Neural cell (in vitro differentiated cells): ENCODE data around the gene IQCK. TPM values are rescaled to one million over a fixed set of nuclear protein-coding genes. Genes with fewer than 3 reads are reported as not detected.

Source experiments
- H2AFZ ChIP-seq: fragments of 200-600, 300-800 bp; sonication (generic), shearing (Covaris generic); 2 replicates; pipeline ENCODE4 v1.6.0; 2014; ENCODE audit warnings: low read depth, mild to moderate bottlenecking, antibody characterized with exemption, low read length, moderate library complexity
- H3F3A ChIP-seq: fragments of 200-600 bp; shearing (Covaris generic); 2 replicates; pipeline ENCODE4 v1.6.1; 2016; ENCODE audit warnings: mild to moderate bottlenecking, moderate library complexity, mixed read lengths, antibody characterized with exemption, low read length; ENCODE audit not compliant: insufficient read depth, poor library complexity, severe bottlenecking
- H3K27ac ChIP-seq: fragments of 200-600, 300-800 bp; sonication (generic), shearing (Covaris generic); 2 replicates; pipeline ENCODE4 v1.5.1; 2014; ENCODE audit warnings: mild to moderate bottlenecking, low read length, moderate library complexity
- H3K27me3 ChIP-seq: fragments of 300-800, 200-600 bp; sonication (generic), shearing (Covaris generic); 2 replicates; pipeline ENCODE4 v1.6.0; 2014; ENCODE audit warnings: mild to moderate bottlenecking, low read depth, low read length, moderate library complexity; ENCODE audit not compliant: insufficient read depth
- H3K36me3 ChIP-seq: fragments of 300-800, 200-600 bp; sonication (generic), shearing (Covaris generic); 2 replicates; pipeline ENCODE4 v1.5.1; 2014; ENCODE audit warnings: mild to moderate bottlenecking, antibody characterized with exemption, low read length, moderate library complexity; ENCODE audit not compliant: insufficient read depth
- H3K4me2 ChIP-seq: fragments of 300-800, 200-600 bp; sonication (generic), shearing (Covaris generic); 2 replicates; pipeline ENCODE4 v1.6.0; 2014; ENCODE audit warnings: mild to moderate bottlenecking, low read length
- H3K4me3 ChIP-seq: fragments of 300-800, 200-600 bp; sonication (generic), shearing (Covaris generic); 2 replicates; pipeline ENCODE4 v1.5.1; 2014; ENCODE audit warnings: mild to moderate bottlenecking, low read length, moderate library complexity
- H3K79me2 ChIP-seq: fragments of 200-600 bp; shearing (Covaris generic); replicated peaks from 2 replicates; pipeline ENCODE4 v1.6.0; 2014; ENCODE audit warnings: mild to moderate bottlenecking, low read length, moderate library complexity; ENCODE audit not compliant: insufficient read depth
- H3K9ac ChIP-seq: fragments of 300-800, 200-600 bp; sonication (generic), shearing (Covaris generic); 2 replicates; pipeline ENCODE4 v1.6.1; 2016; ENCODE audit warnings: mild to moderate bottlenecking, low read length, mixed read lengths
- H3K9me2 ChIP-seq: fragments of 200-600 bp; shearing (Covaris generic); 2 replicates; pipeline ENCODE4 v1.6.1; 2016; ENCODE audit warnings: mild to moderate bottlenecking, low read length, mixed read lengths; ENCODE audit not compliant: insufficient read depth
- H3K9me3 ChIP-seq: fragments of 200-600, 300-800 bp; sonication (generic), shearing (Covaris generic); 2 replicates; pipeline ENCODE4 v1.6.1; 2016; ENCODE audit warnings: mild to moderate bottlenecking, mixed run types, low read length, moderate library complexity, mixed read lengths
- H4K20me1 ChIP-seq: fragments of 200-600 bp; shearing (Covaris generic); 2 replicates; pipeline ENCODE4 v1.6.1; 2016; ENCODE audit warnings: mild to moderate bottlenecking, mixed run types; ENCODE audit not compliant: insufficient read depth
- EP300 ChIP-seq: fragments of 450-650 bp; conservative IDR thresholded peaks from 2 replicates; pipeline ENCODE4 v1.6.1; 2014; ENCODE audit warnings: antibody characterized with exemption, mild to moderate bottlenecking, moderate library complexity; ENCODE audit not compliant: poor library complexity, severe bottlenecking
- EZH2 ChIP-seq: fragments of 200-600, 300-800 bp; shearing (Covaris generic), sonication (generic); IDR thresholded peaks from 2 replicates; pipeline ENCODE4 v1.6.1; 2014; ENCODE audit warnings: antibody characterized with exemption, low read length, borderline replicate concordance, mild to moderate bottlenecking; ENCODE audit not compliant: insufficient read depth, poor library complexity, severe bottlenecking
- MXI1 ChIP-seq: fragments of 450-650 bp; conservative IDR thresholded peaks from 2 replicates; pipeline ENCODE4 v1.6.1; 2014; ENCODE audit warnings: antibody characterized with exemption, mild to moderate bottlenecking; ENCODE audit not compliant: poor library complexity, severe bottlenecking
- POLR2AphosphoS5 ChIP-seq: IDR thresholded peaks from 2 replicates; pipeline ENCODE4 v1.6.1; 2012
- RAD21 ChIP-seq: fragments of 450-650 bp; conservative IDR thresholded peaks from 2 replicates; pipeline ENCODE4 v1.6.1; 2014; ENCODE audit warnings: antibody characterized with exemption, mild to moderate bottlenecking, moderate library complexity
- SMC3 ChIP-seq: fragments of 450-650 bp; conservative IDR thresholded peaks from 2 replicates; pipeline ENCODE4 v1.6.1; 2014; ENCODE audit warnings: antibody characterized with exemption, mild to moderate bottlenecking, moderate library complexity; ENCODE audit not compliant: poor library complexity
- TAF1 ChIP-seq: IDR thresholded peaks from 2 replicates; pipeline ENCODE4 v1.6.1; 2012; ENCODE audit warnings: low read depth
- polyA plus RNA-seq: library from polyadenylated mRNA; depleted of rRNA; stranded (reverse); fragments of >200 nt; gene quantifications from 2 replicates; pipeline ENCODE4 v1.2.3, GENCODE V29; 2014
- TF ChIP-seq, protein P1 (sequence below): IDR thresholded peaks from 2 replicates; pipeline ENCODE4 v1.6.1; 2012; ENCODE audit warnings: borderline replicate concordance
- TF ChIP-seq, protein P2 (sequence below): fragments of 450-650 bp; IDR thresholded peaks from 2 replicates; pipeline ENCODE4 v1.5.1; 2014; ENCODE audit warnings: antibody characterized with exemption, mild to moderate bottlenecking, moderate library complexity; ENCODE audit not compliant: poor library complexity, severe bottlenecking

The IQCK gene
- polyA plus RNA-seq, 1 donor from 2014 or later, result 10.2 TPM

- no peaks in the 10 kb centered on the region for H4K20me1 ChIP-seq
- no peak overlapping the region for H3K27ac ChIP-seq
- no peaks in the 10 kb centered on the region for H3K9me2 ChIP-seq
- no peaks in the 10 kb centered on the region for H3F3A ChIP-seq
- H3K27me3 ChIP-seq, result no peaks in the 10 kb centered on the region
- no peak overlapping the region for H3K4me3 ChIP-seq
- H3K79me2 ChIP-seq, result no peaks in the 10 kb centered on the region
- H3K9ac ChIP-seq, result no peak overlapping the region
- TF ChIP-seq SMC3 (no peak), TAF1 (no peak), EP300 (no peak), RAD21 (no peak), POLR2AphosphoS5 (no peak), MXI1 (no peak), EZH2 (no peak)
- TF ChIP-seq, protein P1, sequence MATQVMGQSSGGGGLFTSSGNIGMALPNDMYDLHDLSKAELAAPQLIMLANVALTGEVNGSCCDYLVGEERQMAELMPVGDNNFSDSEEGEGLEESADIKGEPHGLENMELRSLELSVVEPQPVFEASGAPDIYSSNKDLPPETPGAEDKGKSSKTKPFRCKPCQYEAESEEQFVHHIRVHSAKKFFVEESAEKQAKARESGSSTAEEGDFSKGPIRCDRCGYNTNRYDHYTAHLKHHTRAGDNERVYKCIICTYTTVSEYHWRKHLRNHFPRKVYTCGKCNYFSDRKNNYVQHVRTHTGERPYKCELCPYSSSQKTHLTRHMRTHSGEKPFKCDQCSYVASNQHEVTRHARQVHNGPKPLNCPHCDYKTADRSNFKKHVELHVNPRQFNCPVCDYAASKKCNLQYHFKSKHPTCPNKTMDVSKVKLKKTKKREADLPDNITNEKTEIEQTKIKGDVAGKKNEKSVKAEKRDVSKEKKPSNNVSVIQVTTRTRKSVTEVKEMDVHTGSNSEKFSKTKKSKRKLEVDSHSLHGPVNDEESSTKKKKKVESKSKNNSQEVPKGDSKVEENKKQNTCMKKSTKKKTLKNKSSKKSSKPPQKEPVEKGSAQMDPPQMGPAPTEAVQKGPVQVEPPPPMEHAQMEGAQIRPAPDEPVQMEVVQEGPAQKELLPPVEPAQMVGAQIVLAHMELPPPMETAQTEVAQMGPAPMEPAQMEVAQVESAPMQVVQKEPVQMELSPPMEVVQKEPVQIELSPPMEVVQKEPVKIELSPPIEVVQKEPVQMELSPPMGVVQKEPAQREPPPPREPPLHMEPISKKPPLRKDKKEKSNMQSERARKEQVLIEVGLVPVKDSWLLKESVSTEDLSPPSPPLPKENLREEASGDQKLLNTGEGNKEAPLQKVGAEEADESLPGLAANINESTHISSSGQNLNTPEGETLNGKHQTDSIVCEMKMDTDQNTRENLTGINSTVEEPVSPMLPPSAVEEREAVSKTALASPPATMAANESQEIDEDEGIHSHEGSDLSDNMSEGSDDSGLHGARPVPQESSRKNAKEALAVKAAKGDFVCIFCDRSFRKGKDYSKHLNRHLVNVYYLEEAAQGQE, result no peak
- TF ChIP-seq, protein P2, sequence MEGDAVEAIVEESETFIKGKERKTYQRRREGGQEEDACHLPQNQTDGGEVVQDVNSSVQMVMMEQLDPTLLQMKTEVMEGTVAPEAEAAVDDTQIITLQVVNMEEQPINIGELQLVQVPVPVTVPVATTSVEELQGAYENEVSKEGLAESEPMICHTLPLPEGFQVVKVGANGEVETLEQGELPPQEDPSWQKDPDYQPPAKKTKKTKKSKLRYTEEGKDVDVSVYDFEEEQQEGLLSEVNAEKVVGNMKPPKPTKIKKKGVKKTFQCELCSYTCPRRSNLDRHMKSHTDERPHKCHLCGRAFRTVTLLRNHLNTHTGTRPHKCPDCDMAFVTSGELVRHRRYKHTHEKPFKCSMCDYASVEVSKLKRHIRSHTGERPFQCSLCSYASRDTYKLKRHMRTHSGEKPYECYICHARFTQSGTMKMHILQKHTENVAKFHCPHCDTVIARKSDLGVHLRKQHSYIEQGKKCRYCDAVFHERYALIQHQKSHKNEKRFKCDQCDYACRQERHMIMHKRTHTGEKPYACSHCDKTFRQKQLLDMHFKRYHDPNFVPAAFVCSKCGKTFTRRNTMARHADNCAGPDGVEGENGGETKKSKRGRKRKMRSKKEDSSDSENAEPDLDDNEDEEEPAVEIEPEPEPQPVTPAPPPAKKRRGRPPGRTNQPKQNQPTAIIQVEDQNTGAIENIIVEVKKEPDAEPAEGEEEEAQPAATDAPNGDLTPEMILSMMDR, result no peak
- H3K4me2 ChIP-seq, result no peak overlapping the region
- no peaks in the 10 kb centered on the region for H3K36me3 ChIP-seq
- no peaks in the 10 kb centered on the region for H3K9me3 ChIP-seq
- no peak overlapping the region for H2AFZ ChIP-seq
These were observed 58.1 kb downstream of the IQCK start for GRCh38 chr16:19776147-19776546.

- no peak overlapping the region for H3K4me3 ChIP-seq
- H3K36me3 ChIP-seq, result no peaks in the 10 kb centered on the region
- H3K9me2 ChIP-seq, result no peaks in the 10 kb centered on the region
- H3K4me2 ChIP-seq, result no peak overlapping the region
- H3K79me2 ChIP-seq, result no peaks in the 10 kb centered on the region
- no peaks in the 10 kb centered on the region for H3F3A ChIP-seq
- TF ChIP-seq SMC3 (no peak), MXI1 (no peak), TAF1 (no peak)
- H4K20me1 ChIP-seq, result no peaks in the 10 kb centered on the region
- H3K9ac ChIP-seq, result no peak overlapping the region
- H2AFZ ChIP-seq, result no peak overlapping the region
- no peaks in the 10 kb centered on the region for H3K9me3 ChIP-seq
- no peaks in the 10 kb centered on the region for H3K27me3 ChIP-seq
- no peak overlapping the region for H3K27ac ChIP-seq
These were observed 58.5 kb downstream of the IQCK start for GRCh38 chr16:19776565-19776964.

DNA sequence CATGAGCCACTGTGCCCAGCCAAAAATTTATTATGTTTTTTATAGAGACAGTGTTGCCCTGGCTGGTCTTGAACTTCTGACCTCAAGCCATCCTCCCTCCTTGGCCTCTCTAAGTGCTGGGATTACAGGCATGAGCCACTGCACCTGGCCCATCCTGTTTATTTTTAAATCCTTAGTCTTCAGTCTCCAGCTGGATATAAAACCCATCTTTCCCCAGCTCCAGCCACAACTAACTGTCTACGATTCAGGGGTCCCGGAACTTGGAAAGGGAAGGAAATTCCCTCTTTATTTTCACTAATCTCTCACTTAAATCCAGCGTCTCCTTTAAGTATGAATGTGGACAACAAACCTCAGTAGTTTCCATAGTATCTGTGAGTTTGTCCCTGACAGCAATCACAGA, 62.2 kb downstream of the IQCK start:
- TF ChIP-seq, protein P1, result peak; percentile 64
- no peak for TF ChIP-seq RAD21

More for the DNA sequence above, 62.2 kb downstream of the IQCK start:
- Histone ChIP-seq H3K4me3 (peak overlapping the region; percentile 37), H3F3A (peaks cover 8% of the 10 kb centered on the region), H3K9me2 (no peaks in the 10 kb centered on the region), H3K4me2 (no peak overlapping the region), H2AFZ (no peak overlapping the region), H3K36me3 (no peaks in the 10 kb centered on the region), H3K27me3 (no peaks in the 10 kb centered on the region), H3K9me3 (no peaks in the 10 kb centered on the region), H3K9ac (peak overlapping the region; percentile 7), H3K79me2 (no peaks in the 10 kb centered on the region), H4K20me1 (no peaks in the 10 kb centered on the region), H3K27ac (peak overlapping the region; percentile 15)
